Nephron progenitor cell (in vitro differentiated cells): ENCODE results near the gene RFC3.

Source experiments
- DNase-seq: peaks from one replicate; pipeline ENCODE4 v3.0.0; 2021
- H3K27ac Mint-ChIP-seq: 2 replicates; pipeline ENCODE4 v1.8.0; 2021; ENCODE audit warnings: mild to moderate bottlenecking, moderate library complexity, mixed read lengths
- H3K27me3 Mint-ChIP-seq: 2 replicates; pipeline ENCODE4 v1.8.0; 2021; ENCODE audit warnings: mild to moderate bottlenecking, low read depth, mixed read lengths; ENCODE audit not compliant: poor library complexity
- H3K36me3 Mint-ChIP-seq: 2 replicates; pipeline ENCODE4 v1.8.0; 2021; ENCODE audit warnings: low read depth, mixed read lengths
- H3K4me1 Mint-ChIP-seq: 2 replicates; pipeline ENCODE4 v1.8.0; 2021; ENCODE audit warnings: mixed read lengths
- H3K4me3 Mint-ChIP-seq: 2 replicates; pipeline ENCODE4 v1.8.0; 2021; ENCODE audit warnings: mild to moderate bottlenecking, moderate library complexity, mixed read lengths
- H3K9me3 Mint-ChIP-seq: 2 replicates; pipeline ENCODE4 v1.8.0; 2021; ENCODE audit warnings: mild to moderate bottlenecking, moderate library complexity, mixed read lengths
- CTCF ChIP-seq: fragments of 200-600 bp; sonication (generic); IDR thresholded peaks from 2 replicates; pipeline ENCODE4 v1.5.0; 2021; ENCODE audit warnings: antibody characterized with exemption

The RFC3 gene

GRCh38 chr13:33863188-33863789 lies 45.3 kb downstream of the RFC3 start:
- TF ChIP-seq CTCF, result no peak
- H3K9me3 Mint-ChIP-seq, result peaks cover 7% of the 10 kb centered on the region
- H3K36me3 Mint-ChIP-seq, result peaks cover 53% of the 10 kb centered on the region
- DNase-seq, result no peak
- H3K27ac Mint-ChIP-seq, result peak overlapping the region; percentile 81
- peaks cover 4% of the 10 kb centered on the region for H3K4me1 Mint-ChIP-seq
- H3K27me3 Mint-ChIP-seq, result peaks cover 3% of the 10 kb centered on the region
- H3K4me3 Mint-ChIP-seq, result no peak overlapping the region

- peaks cover 55% of the 10 kb centered on the region for H3K36me3 Mint-ChIP-seq
- peaks cover 3% of the 10 kb centered on the region for H3K27me3 Mint-ChIP-seq
- no peak overlapping the region for H3K4me3 Mint-ChIP-seq
- H3K4me1 Mint-ChIP-seq, result peaks cover 4% of the 10 kb centered on the region
- peaks cover 7% of the 10 kb centered on the region for H3K9me3 Mint-ChIP-seq
- TF ChIP-seq CTCF, result no peak
- no peak overlapping the region for H3K27ac Mint-ChIP-seq
- no peak for DNase-seq
These were observed 48.0 kb downstream of the RFC3 start for GRCh38 chr13:33865945-33866344.

- TF ChIP-seq CTCF, result no peak
- DNase-seq, result no peak
- Mint-ChIP-seq H3K9me3 (peaks cover 7% of the 10 kb centered on the region), H3K4me1 (peaks cover 4% of the 10 kb centered on the region), H3K27ac (no peak overlapping the region), H3K27me3 (peaks cover 3% of the 10 kb centered on the region), H3K4me3 (no peak overlapping the region), H3K36me3 (peaks cover 55% of the 10 kb centered on the region)
These were observed 49.5 kb downstream of the RFC3 start for GRCh38 chr13:33867472-33867871.

- H3K4me3 Mint-ChIP-seq, result no peak overlapping the region
- peaks cover 53% of the 10 kb centered on the region for H3K36me3 Mint-ChIP-seq
- no peak for DNase-seq
- no peak for TF ChIP-seq CTCF
- peaks cover 4% of the 10 kb centered on the region for H3K4me1 Mint-ChIP-seq
- H3K27me3 Mint-ChIP-seq, result peaks cover 3% of the 10 kb centered on the region
- H3K9me3 Mint-ChIP-seq, result peaks cover 7% of the 10 kb centered on the region
- H3K27ac Mint-ChIP-seq, result peak overlapping the region; percentile 17
These were observed 50.5 kb downstream of the RFC3 start for GRCh38 chr13:33868343-33868994.

- Mint-ChIP-seq H3K27me3 (peaks cover 3% of the 10 kb centered on the region), H3K36me3 (peaks cover 53% of the 10 kb centered on the region), H3K9me3 (peaks cover 3% of the 10 kb centered on the region), H3K4me1 (no peaks in the 10 kb centered on the region), H3K4me3 (no peak overlapping the region), H3K27ac (peak overlapping the region; percentile 17)
- TF ChIP-seq CTCF, result no peak
- DNase-seq, result no peak
These were observed 51.1 kb downstream of the RFC3 start for GRCh38 chr13:33869005-33869404.
